IMR-90 (cell line): Measurements from ENCODE around the gene TAF3. TPM values are rescaled to one million over a fixed set of nuclear protein-coding genes. Genes with fewer than 3 reads are reported as not detected.

Experiments used
- ATAC-seq: fragments of 200-7000 bp; cut with Tn5 transposase; 2 replicates; pipeline ENCODE4 v1.9.1; 2020; ENCODE audit warnings: low read depth, mild to moderate bottlenecking, moderate library complexity
- BruUV-seq: library from RNA; stranded (reverse); fragments of 400-500 nt; replicated peaks from 2 replicates; lab custom pipeline; 2021; lab: Mats Ljungman, UMichigan
- CTCF ChIA-PET: fragments of 300-600 bp; formaldehyde crosslinking; extraction: SDS; loops from one replicate; lab custom pipeline; 2021; ENCODE audit warnings: antibody characterized with exemption; lab: Yijun Ruan, JAX
- POLR2A ChIA-PET: fragments of 300-600 bp; sonication (Branson Sonifier 250); formaldehyde crosslinking; loops from one replicate; lab custom pipeline; 2022; ENCODE audit warnings: antibody characterized with exemption; ENCODE audit not compliant: unreplicated experiment; lab: Charles Lee
- DNase-seq: peaks from one replicate; pipeline ENCODE4 v3.0.0; 2013
- H2AFZ ChIP-seq: replicated peaks from 2 replicates; pipeline ENCODE3; 2013; ENCODE audit warnings: low read length, mild to moderate bottlenecking; ENCODE audit not compliant: poor library complexity
- H2AK5ac ChIP-seq: 2 replicates; pipeline ENCODE4 v1.6.1; 2013; ENCODE audit warnings: low read depth, low read length, inconsistent platforms
- H2AK9ac ChIP-seq: replicated peaks from 2 replicates; pipeline ENCODE3; 2013; ENCODE audit warnings: mild to moderate bottlenecking, low read depth, low read length, moderate library complexity; ENCODE audit not compliant: poor library complexity
- H2BK120ac ChIP-seq: 2 replicates; pipeline ENCODE4 v1.6.1; 2013; ENCODE audit warnings: low read depth, low read length, inconsistent platforms
- H2BK15ac ChIP-seq: 3 replicates; pipeline ENCODE4 v1.6.1; 2013; ENCODE audit warnings: low read depth, low read length, inconsistent platforms
- H2BK20ac ChIP-seq: 2 replicates; pipeline ENCODE4 v1.6.1; 2013; ENCODE audit warnings: low read depth, mild to moderate bottlenecking, inconsistent platforms, low read length, moderate library complexity
- H2BK5ac ChIP-seq: 2 replicates; pipeline ENCODE4 v1.6.1; 2013; ENCODE audit warnings: mild to moderate bottlenecking, low read depth, low read length, inconsistent platforms; ENCODE audit not compliant: poor library complexity, severe bottlenecking
- H3K14ac ChIP-seq: replicated peaks from 2 replicates; pipeline ENCODE4 v1.6.1; 2013; ENCODE audit warnings: low read depth, low read length, inconsistent platforms
- H3K18ac ChIP-seq: 2 replicates; pipeline ENCODE4 v1.6.1; 2013; ENCODE audit warnings: low read depth, low read length, control low read depth
- H3K23ac ChIP-seq: 2 replicates; pipeline ENCODE4 v1.6.1; 2013; ENCODE audit warnings: low read depth, low read length, inconsistent platforms
- H3K27ac ChIP-seq: 2 replicates; pipeline ENCODE4 v1.5.1; 2013; ENCODE audit warnings: mild to moderate bottlenecking, control low read depth, low read length; ENCODE audit not compliant: insufficient read depth
- H3K27me3 ChIP-seq: 2 replicates; pipeline ENCODE4 v1.6.1; 2013; ENCODE audit warnings: low read length; ENCODE audit not compliant: control insufficient read depth, insufficient read depth
- H3K36me3 ChIP-seq: 2 replicates; pipeline ENCODE4 v1.6.1; 2013; ENCODE audit warnings: low read length, mixed read lengths; ENCODE audit not compliant: control insufficient read depth, insufficient read depth
- H3K4ac ChIP-seq: 2 replicates; pipeline ENCODE4 v1.6.1; 2013; ENCODE audit warnings: low read depth, low read length, inconsistent platforms
- H3K4me1 ChIP-seq: 2 replicates; pipeline ENCODE4 v1.6.1; 2013; ENCODE audit warnings: low read length, mixed read lengths; ENCODE audit not compliant: control insufficient read depth, insufficient read depth
- H3K4me2 ChIP-seq: 2 replicates; pipeline ENCODE4 v1.6.1; 2013; ENCODE audit warnings: low read depth, mild to moderate bottlenecking, control low read depth, low read length, moderate library complexity
- H3K4me3 ChIP-seq: 2 replicates; pipeline ENCODE4 v1.5.1; 2013; ENCODE audit warnings: low read depth, mild to moderate bottlenecking, control low read depth, low read length, moderate library complexity; ENCODE audit not compliant: insufficient read depth
- H3K56ac ChIP-seq: 2 replicates; pipeline ENCODE4 v1.6.1; 2013; ENCODE audit warnings: low read length, inconsistent platforms; ENCODE audit not compliant: insufficient read depth; ENCODE audit errors: extremely low read depth
- H3K79me1 ChIP-seq, 2 experiments: 2 replicates each; pipeline ENCODE4 v1.6.1; 2013; ENCODE audit warnings: low read length in 2 of 2, inconsistent platforms in 1 of 2, low read depth in 1 of 2
- H3K9ac ChIP-seq: 2 replicates; pipeline ENCODE4 v1.6.1; 2013; ENCODE audit warnings: low read depth, low read length, control low read depth
- H3K9me1 ChIP-seq: 2 replicates; pipeline ENCODE4 v1.6.1; 2013; ENCODE audit warnings: low read length, inconsistent platforms; ENCODE audit not compliant: insufficient read depth
- H3K9me3 ChIP-seq: 2 replicates; pipeline ENCODE4 v1.6.1; 2013; ENCODE audit warnings: low read length; ENCODE audit not compliant: control insufficient read depth, insufficient read depth
- H4K20me1 ChIP-seq: 2 replicates; pipeline ENCODE4 v1.6.1; 2013; ENCODE audit warnings: low read length, inconsistent platforms; ENCODE audit not compliant: insufficient read depth
- H4K5ac ChIP-seq: 2 replicates; pipeline ENCODE4 v1.6.1; 2013; ENCODE audit warnings: mild to moderate bottlenecking, low read depth, low read length, control low read depth
- H4K8ac ChIP-seq, 2 experiments: 2 replicates each; pipeline ENCODE4 v1.6.1; 2013; ENCODE audit warnings: low read depth in 2 of 2, low read length in 2 of 2, control low read depth in 1 of 2, inconsistent platforms in 1 of 2
- H4K91ac ChIP-seq: 2 replicates; pipeline ENCODE4 v1.6.1; 2013; ENCODE audit warnings: low read depth, low read length, inconsistent platforms; ENCODE audit not compliant: insufficient read depth
- BHLHE40 ChIP-seq: fragments of 150-350 bp; IDR thresholded peaks from 2 replicates; pipeline ENCODE4 v1.6.1; 2016; ENCODE audit warnings: mild to moderate bottlenecking, low read depth, low read length
- CEBPB ChIP-seq: IDR thresholded peaks from 2 replicates; pipeline ENCODE4 v1.6.1; 2012; ENCODE audit warnings: low read depth, low read length, improper control_type of control experiment
- MAFK ChIP-seq: IDR thresholded peaks from 2 replicates; pipeline ENCODE4 v1.6.1; 2012; ENCODE audit warnings: low read depth, low read length, improper control_type of control experiment
- MAZ ChIP-seq: IDR thresholded peaks from 2 replicates; pipeline ENCODE4 v1.6.1; 2012; ENCODE audit warnings: low read depth, mild to moderate bottlenecking, low read length, improper control_type of control experiment, moderate library complexity, borderline replicate concordance
- MXI1 ChIP-seq: IDR thresholded peaks from 2 replicates; pipeline ENCODE4 v1.6.1; 2012; ENCODE audit warnings: low read depth, mild to moderate bottlenecking, low read length, moderate library complexity, borderline replicate concordance
- SMC3 ChIP-seq: fragments of 150-350 bp; IDR thresholded peaks from 2 replicates; pipeline ENCODE4 v1.6.1; 2016; ENCODE audit warnings: low read depth, mild to moderate bottlenecking, antibody characterized with exemption, low read length, moderate library complexity
- WGBS, 2 experiments: methylation state at CpG; one replicate each; pipeline versions ENCODE4 v1.1.5 to v1.1.7; 2013; ENCODE audit warnings: missing lambda C conversion rate in 2 of 2; ENCODE audit not compliant: insufficient read length in 1 of 2; ENCODE audit errors: extremely low coverage in 2 of 2; 5-methylcytosine and 5-hydroxymethylcytosine counted together
- dilution Hi-C: fragments of 300-500 bp; cut with HindIII; formaldehyde crosslinking; loops from one replicate; pipeline ENCODE4 v1.14.3; 2018; ENCODE audit warnings: low sequenced_read_pairs; ENCODE audit not compliant: unreplicated experiment
- in situ Hi-C: fragments of 300-500 bp; cut with MboI; formaldehyde crosslinking; loops from 3 replicates; pipeline ENCODE4 v1.14.3; 2019; ENCODE audit warnings: low sequenced_read_pairs, inconsistent platforms, mixed read lengths
- intact Hi-C: fragments of 100-400 bp; cut with micrococcal nuclease; formaldehyde crosslinking; loops from 2 replicates; pipeline ENCODE4 v1.10.0; 2022
- polyA plus RNA-seq, 3 experiments: library from polyadenylated mRNA; depleted of rRNA; stranded (reverse); fragments of >200 nt; gene quantifications; 2 replicates each; pipeline ENCODE4 v1.2.3, GENCODE V29; 2012; ENCODE audit warnings: low replicate concordance in 1 of 3
- total RNA-seq: library from RNA; depleted of rRNA; stranded (reverse); fragments of >200 nt; gene quantifications from 2 replicates; pipeline ENCODE4 v1.2.3, GENCODE V29; 2012
- TF ChIP-seq, protein P1 (sequence below): fragments of 150-350 bp; IDR thresholded peaks from 2 replicates; pipeline ENCODE4 v1.6.1; 2016; ENCODE audit warnings: low read depth, mild to moderate bottlenecking, low read length, moderate library complexity, borderline replicate concordance

The TAF3 gene
- total and polyA plus RNA-seq, 2 of the 4 experiments (the other 2 are of a cell fraction): 1.4 to 2.3 TPM

DNA sequence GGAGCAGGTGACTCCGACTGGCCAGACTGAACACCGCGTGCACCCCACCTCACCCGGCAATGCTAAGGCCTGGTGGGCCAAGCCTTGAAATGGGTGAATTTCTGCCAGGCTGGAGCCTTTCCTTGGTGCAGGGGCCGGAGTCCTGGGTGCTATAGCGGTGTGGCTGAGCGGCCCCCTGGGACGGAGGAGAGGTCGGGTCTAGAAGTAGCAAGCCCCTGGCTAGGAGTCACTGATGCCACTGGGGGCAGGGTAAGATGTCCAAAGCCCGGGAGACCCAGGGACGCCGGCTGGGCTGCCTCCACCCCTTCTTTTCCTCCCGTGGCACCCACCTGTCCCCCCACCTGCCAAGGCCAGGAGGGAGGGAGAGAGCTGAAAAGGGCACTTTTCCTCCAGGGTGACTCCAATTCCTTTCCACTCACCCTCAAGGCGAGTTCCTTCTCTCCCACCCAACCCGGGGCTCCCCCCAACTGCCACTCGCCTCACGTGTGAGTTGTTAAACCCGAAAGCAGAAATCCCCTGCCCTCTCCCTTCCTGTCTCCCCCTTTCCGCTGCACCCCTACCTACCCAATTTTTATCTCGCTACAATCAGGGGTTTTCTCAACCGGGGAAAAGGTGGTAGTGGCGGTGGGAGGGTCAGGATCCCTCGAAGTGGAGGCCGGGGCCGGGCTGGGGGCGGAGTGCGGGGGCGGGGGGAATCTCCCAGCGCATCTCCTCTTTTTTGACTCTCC is 230.1 kb downstream of the TAF3 start:
- H3K9ac ChIP-seq: no peak overlapping the region
- H4K8ac ChIP-seq: no peak overlapping the region
- peaks cover 1% of the 10 kb centered on the region; the same call in 1 of the 2 replicates for H3K4me1 ChIP-seq
- in situ Hi-C loops (no loop called here), intact Hi-C loops (no loop called here), dilution Hi-C loops (no loop called here)
- H2AK5ac ChIP-seq: no peak overlapping the region
- H3K4ac ChIP-seq: no peak overlapping the region
- H3K56ac ChIP-seq: no peak overlapping the region
- no peak overlapping the region for H3K4me2 ChIP-seq
- no peak overlapping the region for H2AFZ ChIP-seq
- POLR2A ChIA-PET: no interaction called here
- H3K27ac ChIP-seq: no peak overlapping the region
- no peak overlapping the region for H3K18ac ChIP-seq
- no peak overlapping the region for H3K23ac ChIP-seq
- no peak overlapping the region for H2BK20ac ChIP-seq
- no peak overlapping the region for H2BK120ac ChIP-seq
- H3K4me3 ChIP-seq: no peak overlapping the region
- no peak overlapping the region for H4K5ac ChIP-seq
- H3K79me1 ChIP-seq: no peaks in the 10 kb centered on the region
- H3K14ac ChIP-seq: no peak overlapping the region
- DNase-seq (no peak), ATAC-seq (no peak)
- no TSS peak for BruUV-seq
- peaks cover 6% of the 10 kb centered on the region; the same call in 1 of the 2 replicates for H3K9me3 ChIP-seq
- no peak overlapping the region for H2AK9ac ChIP-seq
- no peak overlapping the region for H2BK5ac ChIP-seq
- no peak overlapping the region for H2BK15ac ChIP-seq
- no peaks in the 10 kb centered on the region for H4K20me1 ChIP-seq
- peaks cover 96% of the 10 kb centered on the region for H3K27me3 ChIP-seq
- no peaks in the 10 kb centered on the region for H3K9me1 ChIP-seq
- CTCF ChIA-PET: no interaction called here
- H3K36me3 ChIP-seq: no peaks in the 10 kb centered on the region
- no peak overlapping the region for H4K91ac ChIP-seq
- WGBS, 2 experiments: no CpG with 5 or more reads among the region's 29 CpGs
- TF ChIP-seq MXI1 (no peak), BHLHE40 (no peak), CEBPB (no peak), MAFK (no peak), MAZ (no peak), SMC3 (no peak)
- TF ChIP-seq, protein P1, sequence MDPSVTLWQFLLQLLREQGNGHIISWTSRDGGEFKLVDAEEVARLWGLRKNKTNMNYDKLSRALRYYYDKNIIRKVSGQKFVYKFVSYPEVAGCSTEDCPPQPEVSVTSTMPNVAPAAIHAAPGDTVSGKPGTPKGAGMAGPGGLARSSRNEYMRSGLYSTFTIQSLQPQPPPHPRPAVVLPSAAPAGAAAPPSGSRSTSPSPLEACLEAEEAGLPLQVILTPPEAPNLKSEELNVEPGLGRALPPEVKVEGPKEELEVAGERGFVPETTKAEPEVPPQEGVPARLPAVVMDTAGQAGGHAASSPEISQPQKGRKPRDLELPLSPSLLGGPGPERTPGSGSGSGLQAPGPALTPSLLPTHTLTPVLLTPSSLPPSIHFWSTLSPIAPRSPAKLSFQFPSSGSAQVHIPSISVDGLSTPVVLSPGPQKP: no peak
